OCI-LY1 (cell line): Measurements from ENCODE around the gene TCEA3.

ENCODE experiments used
- H2AFZ ChIP-seq: fragments of 200-600 bp; sonication (generic), shearing (Covaris generic); 2 replicates; pipeline ENCODE4 v1.6.0; 2014; ENCODE audit warnings: antibody characterized with exemption, mild to moderate bottlenecking, low read length
- H3F3A ChIP-seq: fragments of 200-600 bp; sonication (generic), shearing (Covaris generic); 2 replicates; pipeline ENCODE4 v1.6.0; 2014; ENCODE audit warnings: mild to moderate bottlenecking, antibody characterized with exemption, low read length, moderate library complexity; ENCODE audit not compliant: insufficient read depth
- H3K27ac ChIP-seq: fragments of 200-600 bp; sonication (generic); 2 replicates; pipeline ENCODE4 v1.5.1; 2014; ENCODE audit warnings: low read length, mixed run types, mild to moderate bottlenecking, low read depth; ENCODE audit not compliant: poor library complexity, severe bottlenecking
- H3K27me3 ChIP-seq: fragments of 200-600 bp; sonication (generic); 2 replicates; pipeline ENCODE4 v1.6.0; 2014; ENCODE audit warnings: antibody characterized with exemption, mild to moderate bottlenecking, low read length, moderate library complexity; ENCODE audit not compliant: insufficient read depth
- H3K36me3 ChIP-seq: fragments of 200-600 bp; sonication (generic); 2 replicates; pipeline ENCODE4 v1.6.1; 2014; ENCODE audit warnings: mild to moderate bottlenecking, antibody characterized with exemption, low read length, moderate library complexity, mixed read lengths; ENCODE audit not compliant: insufficient read depth
- H3K4me1 ChIP-seq: fragments of 200-600 bp; sonication (generic); 2 replicates; pipeline ENCODE4 v1.5.1; 2014; ENCODE audit warnings: mild to moderate bottlenecking, low read length, moderate library complexity; ENCODE audit not compliant: insufficient read depth, severe bottlenecking
- H3K4me2 ChIP-seq: fragments of 200-600 bp; sonication (generic), shearing (Covaris generic); 2 replicates; pipeline ENCODE4 v1.6.1; 2014; ENCODE audit warnings: low read length
- H3K4me3 ChIP-seq: fragments of 200-600 bp; sonication (generic); 2 replicates; pipeline ENCODE4 v1.5.1; 2014; ENCODE audit warnings: low read length, low read depth, mild to moderate bottlenecking, mixed read lengths; ENCODE audit not compliant: poor library complexity, severe bottlenecking
- H3K79me2 ChIP-seq: fragments of 200-600 bp; shearing (Covaris generic); 2 replicates; pipeline ENCODE4 v1.6.1; 2016; ENCODE audit warnings: mixed run types, low read length, mixed read lengths; ENCODE audit not compliant: insufficient read depth
- H3K9ac ChIP-seq: fragments of 200-600 bp; sonication (generic), shearing (Covaris generic); 2 replicates; pipeline ENCODE4 v1.6.1; 2014; ENCODE audit warnings: mild to moderate bottlenecking, low read length, mixed read lengths
- H3K9me2 ChIP-seq: fragments of 200-600 bp; sonication (generic), shearing (Covaris generic); 2 replicates; pipeline ENCODE4 v1.6.1; 2014; ENCODE audit warnings: low read depth, mild to moderate bottlenecking, low read length, mixed read lengths
- H3K9me3 ChIP-seq: fragments of 200-600 bp; shearing (Covaris generic); 2 replicates; pipeline ENCODE4 v1.6.1; 2014; ENCODE audit warnings: low read length, mixed read lengths
- H4K20me1 ChIP-seq: fragments of 200-600 bp; sonication (generic), shearing (Covaris generic); 2 replicates; pipeline ENCODE4 v1.6.0; 2016; ENCODE audit warnings: mild to moderate bottlenecking, low read length; ENCODE audit not compliant: insufficient read depth
- EZH2 ChIP-seq: fragments of 200-600 bp; sonication (generic), shearing (Covaris generic); IDR thresholded peaks from 2 replicates; pipeline ENCODE4 v1.8.0; 2017; ENCODE audit warnings: borderline replicate concordance, mixed run types, mild to moderate bottlenecking, antibody characterized with exemption, low read length, moderate library complexity, mixed read lengths
- TF ChIP-seq, protein P1 (sequence below): fragments of 200-600 bp; sonication (generic), shearing (Covaris generic); IDR thresholded peaks from 2 replicates; pipeline ENCODE4 v1.5.1; 2017; ENCODE audit warnings: mild to moderate bottlenecking, antibody characterized with exemption, low read length, moderate library complexity, mixed read lengths

Gene TCEA3

DNA sequence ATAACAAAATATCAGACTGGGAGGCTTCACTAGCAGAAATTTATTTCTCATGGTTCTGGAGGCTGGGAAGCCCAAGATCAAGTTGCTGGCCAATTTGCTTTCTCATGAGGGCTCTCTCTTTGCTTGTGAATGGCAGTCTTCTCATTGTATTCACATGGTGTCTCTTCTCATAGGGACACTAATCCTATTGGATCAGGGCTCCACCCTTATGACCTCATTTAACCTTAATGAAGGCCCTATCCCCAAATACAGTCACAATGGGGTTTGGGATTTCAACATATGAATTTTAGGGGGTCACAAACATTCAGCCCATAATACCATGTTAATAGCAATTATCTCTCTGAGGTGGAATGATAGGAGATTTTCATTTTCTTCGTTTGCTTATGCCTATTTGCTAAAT is 25.3 kb downstream of the TCEA3 start:
- no peak overlapping the region for H3K4me3 ChIP-seq
- H3K4me1 ChIP-seq, result peaks cover 3% of the 10 kb centered on the region
- H3K4me2 ChIP-seq, result no peak overlapping the region
- H3K79me2 ChIP-seq, result no peaks in the 10 kb centered on the region
- no peak overlapping the region for H3K9ac ChIP-seq
- no peaks in the 10 kb centered on the region for H3K9me2 ChIP-seq
- TF ChIP-seq EZH2, result no peak
- TF ChIP-seq, protein P1, sequence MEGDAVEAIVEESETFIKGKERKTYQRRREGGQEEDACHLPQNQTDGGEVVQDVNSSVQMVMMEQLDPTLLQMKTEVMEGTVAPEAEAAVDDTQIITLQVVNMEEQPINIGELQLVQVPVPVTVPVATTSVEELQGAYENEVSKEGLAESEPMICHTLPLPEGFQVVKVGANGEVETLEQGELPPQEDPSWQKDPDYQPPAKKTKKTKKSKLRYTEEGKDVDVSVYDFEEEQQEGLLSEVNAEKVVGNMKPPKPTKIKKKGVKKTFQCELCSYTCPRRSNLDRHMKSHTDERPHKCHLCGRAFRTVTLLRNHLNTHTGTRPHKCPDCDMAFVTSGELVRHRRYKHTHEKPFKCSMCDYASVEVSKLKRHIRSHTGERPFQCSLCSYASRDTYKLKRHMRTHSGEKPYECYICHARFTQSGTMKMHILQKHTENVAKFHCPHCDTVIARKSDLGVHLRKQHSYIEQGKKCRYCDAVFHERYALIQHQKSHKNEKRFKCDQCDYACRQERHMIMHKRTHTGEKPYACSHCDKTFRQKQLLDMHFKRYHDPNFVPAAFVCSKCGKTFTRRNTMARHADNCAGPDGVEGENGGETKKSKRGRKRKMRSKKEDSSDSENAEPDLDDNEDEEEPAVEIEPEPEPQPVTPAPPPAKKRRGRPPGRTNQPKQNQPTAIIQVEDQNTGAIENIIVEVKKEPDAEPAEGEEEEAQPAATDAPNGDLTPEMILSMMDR, result no peak
- H3K27me3 ChIP-seq, result no peaks in the 10 kb centered on the region
- no peak overlapping the region for H3K27ac ChIP-seq
- no peaks in the 10 kb centered on the region for H3K36me3 ChIP-seq
- H4K20me1 ChIP-seq, result no peaks in the 10 kb centered on the region
- H3F3A ChIP-seq, result no peaks in the 10 kb centered on the region
- H2AFZ ChIP-seq, result no peak overlapping the region
- H3K9me3 ChIP-seq, result no peaks in the 10 kb centered on the region

DNA sequence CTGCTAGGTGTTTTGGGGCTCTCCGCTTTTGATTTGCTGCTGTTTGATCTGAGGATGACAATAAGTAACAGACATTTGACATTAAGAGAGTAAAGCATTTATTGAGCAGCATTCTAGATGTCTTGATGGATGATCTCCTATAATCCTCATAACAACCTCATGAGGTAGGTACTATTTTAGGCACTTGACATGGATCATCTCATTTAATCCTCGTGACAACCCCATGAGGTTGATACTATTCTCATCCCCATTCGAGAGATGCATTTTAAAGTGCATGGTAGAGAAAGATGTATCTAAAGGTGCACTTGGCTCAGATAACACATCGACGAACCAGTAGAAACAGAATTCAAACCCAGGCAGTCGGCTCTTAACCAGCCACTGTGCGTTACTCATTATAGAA is 26.6 kb downstream of the TCEA3 start:
- H3K4me3 ChIP-seq, result no peak overlapping the region
- no peak overlapping the region for H3K27ac ChIP-seq
- no peaks in the 10 kb centered on the region for H3K27me3 ChIP-seq
- H3K9me3 ChIP-seq, result no peaks in the 10 kb centered on the region
- H3K36me3 ChIP-seq, result no peaks in the 10 kb centered on the region
- H3K4me2 ChIP-seq, result no peak overlapping the region
- TF ChIP-seq EZH2, result no peak
- TF ChIP-seq, protein P1, result no peak
- no peak overlapping the region for H3K9ac ChIP-seq
- no peaks in the 10 kb centered on the region for H3K9me2 ChIP-seq
- no peaks in the 10 kb centered on the region for H4K20me1 ChIP-seq
- H3K79me2 ChIP-seq, result no peaks in the 10 kb centered on the region
- no peak overlapping the region for H2AFZ ChIP-seq
- H3F3A ChIP-seq, result no peaks in the 10 kb centered on the region
- H3K4me1 ChIP-seq, result no peaks in the 10 kb centered on the region

DNA sequence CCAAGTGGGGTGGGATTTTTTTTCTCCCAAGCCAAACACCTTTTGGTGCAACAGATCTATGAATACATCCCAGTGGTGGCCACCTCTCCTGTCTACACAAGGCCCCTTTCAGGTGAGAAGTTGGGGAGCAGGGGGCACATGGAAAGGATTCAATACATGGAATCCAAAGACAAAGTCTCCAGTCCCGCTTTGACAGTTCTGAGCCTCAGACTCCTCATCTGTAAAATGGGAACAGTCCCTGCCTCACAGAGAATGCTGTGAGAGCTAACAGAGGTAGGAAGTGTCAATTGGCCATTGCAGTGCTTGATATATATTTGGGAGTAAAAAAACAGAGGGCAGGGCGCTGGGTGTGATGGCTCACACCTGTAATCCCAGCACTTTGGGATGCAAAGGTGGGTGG is 28.2 kb downstream of the TCEA3 start:
- Histone ChIP-seq H3K27ac (no peak overlapping the region), H3F3A (no peaks in the 10 kb centered on the region), H3K9me2 (no peaks in the 10 kb centered on the region), H4K20me1 (no peaks in the 10 kb centered on the region), H3K9ac (no peak overlapping the region), H3K79me2 (no peaks in the 10 kb centered on the region), H3K4me3 (no peak overlapping the region), H3K36me3 (no peaks in the 10 kb centered on the region), H3K4me2 (no peak overlapping the region), H2AFZ (no peak overlapping the region), H3K9me3 (no peaks in the 10 kb centered on the region), H3K27me3 (no peaks in the 10 kb centered on the region), H3K4me1 (no peaks in the 10 kb centered on the region)
- TF ChIP-seq, protein P1, result no peak
- TF ChIP-seq EZH2, result no peak
